K562 (cell line): ENCODE measurements around the gene EHBP1L1. TPM values are rescaled to one million over a fixed set of nuclear protein-coding genes. Genes with fewer than 3 reads are reported as not detected.

ENCODE experiments used
- FOXA1 ChIP-seq: fragments of 450-650 bp; IDR thresholded peaks from 2 replicates; pipeline ENCODE4 v1.6.1; 2016; ENCODE audit warnings: mild to moderate bottlenecking, borderline replicate concordance
- FOXK1 ChIP-seq: sonication (generic); formaldehyde crosslinking; IDR thresholded peaks from 2 replicates; pipeline ENCODE4 v1.8.0; 2022; ENCODE audit warnings: missing genetic modification reagents, mild to moderate bottlenecking, borderline replicate concordance
- IRF2 ChIP-seq: sonication (generic); formaldehyde crosslinking; IDR thresholded peaks from 2 replicates; pipeline ENCODE4 v1.8.1; 2022; ENCODE audit warnings: mild to moderate bottlenecking, missing genetic modification reagents
- KDM1A ChIP-seq, 2 experiments: fragments of 450-650 bp; IDR thresholded peaks; 2 replicates each; pipeline ENCODE4 v1.6.1; 2016; ENCODE audit warnings: mild to moderate bottlenecking in 2 of 2
- POLR2G ChIP-seq: fragments of 200-400 bp; formaldehyde crosslinking; IDR thresholded peaks from 2 replicates; pipeline ENCODE4 v1.6.1; 2017; ENCODE audit warnings: low read depth, mild to moderate bottlenecking, antibody characterized with exemption, low read length, moderate library complexity
- SMARCB1 ChIP-seq: IDR thresholded peaks from 2 replicates; pipeline ENCODE4 v1.6.1; 2011; ENCODE audit warnings: improper control_type of control experiment, low read depth; ENCODE audit not compliant: insufficient read length
- ZC3H4 ChIP-seq: sonication (generic); formaldehyde crosslinking; IDR thresholded peaks from 2 replicates; pipeline ENCODE4 v1.9.0; 2021; ENCODE audit warnings: missing genetic modification reagents, borderline replicate concordance
- ZNF121 ChIP-seq: sonication (generic); formaldehyde crosslinking; conservative IDR thresholded peaks from 2 replicates; pipeline ENCODE4 v1.8.0; 2022; ENCODE audit warnings: missing genetic modification reagents
- ZNF384 ChIP-seq: IDR thresholded peaks from 2 replicates; pipeline ENCODE4 v1.6.1; 2012; ENCODE audit warnings: low read depth, low read length, improper control_type of control experiment
- polyA plus RNA-seq, 8 experiments: library from polyadenylated mRNA; depleted of rRNA in 4 of 8; stranded (reverse) in 5 of 8; unstranded in 3 of 8; fragments of >200 nt; fragmentation: Nextera tagmentation in 2 of 8; fragmentation: Illumina TruSeq in 1 of 8; extraction: Ambion mirVana in 2 of 8; extraction: Trizol in 1 of 8; gene quantifications; 2 replicates each; pipeline versions ENCODE4 v1.2.1 to v1.2.3, GENCODE V29; 2011 to 2014; ENCODE audit warnings: inconsistent platforms in 1 of 8, missing spikeins in 1 of 8
- total RNA-seq, 7 experiments: library from RNA; depleted of rRNA in 6 of 7; stranded (reverse); fragments of >200 nt in 6 of 7; fragmentation: Illumina TruSeq in 2 of 7; extraction: Trizol in 2 of 7; gene quantifications; 2 replicates each; pipeline versions ENCODE4 v1.2.1 to v1.2.3, GENCODE V29; 2011 to 2021; ENCODE audit warnings: low replicate concordance in 1 of 7
- TF ChIP-seq, protein P1 (sequence below): fragments of 450-650 bp; IDR thresholded peaks from 2 replicates; pipeline ENCODE4 v1.7.1; 2018; ENCODE audit warnings: mild to moderate bottlenecking, low read depth; ENCODE audit not compliant: partially characterized antibody
- TF ChIP-seq, protein P2 (sequence below): fragments of 250-450 bp; sonication (Bioruptor Pico); IDR thresholded peaks from 2 replicates; pipeline ENCODE4 v1.5.1; 2021; ENCODE audit warnings: mild to moderate bottlenecking
- TF ChIP-seq, protein P3 (sequence below), 2 experiments: fragments of 450-650 bp in 1 of 2; sonication (generic) in 1 of 2; formaldehyde crosslinking; conservative IDR thresholded peaks; 2 replicates each; pipeline versions ENCODE4 v1.4.0 to v1.8.1; 2020 to 2022; ENCODE audit warnings: mild to moderate bottlenecking in 1 of 2, missing genetic modification reagents in 1 of 2

Gene EHBP1L1
- total and polyA plus RNA-seq, 9 of the 15 experiments (the other 6 are each of a cell fraction or from before 2014, with no cell fraction given): 0.03 to 87.1 (median 26.3) TPM

DNA sequence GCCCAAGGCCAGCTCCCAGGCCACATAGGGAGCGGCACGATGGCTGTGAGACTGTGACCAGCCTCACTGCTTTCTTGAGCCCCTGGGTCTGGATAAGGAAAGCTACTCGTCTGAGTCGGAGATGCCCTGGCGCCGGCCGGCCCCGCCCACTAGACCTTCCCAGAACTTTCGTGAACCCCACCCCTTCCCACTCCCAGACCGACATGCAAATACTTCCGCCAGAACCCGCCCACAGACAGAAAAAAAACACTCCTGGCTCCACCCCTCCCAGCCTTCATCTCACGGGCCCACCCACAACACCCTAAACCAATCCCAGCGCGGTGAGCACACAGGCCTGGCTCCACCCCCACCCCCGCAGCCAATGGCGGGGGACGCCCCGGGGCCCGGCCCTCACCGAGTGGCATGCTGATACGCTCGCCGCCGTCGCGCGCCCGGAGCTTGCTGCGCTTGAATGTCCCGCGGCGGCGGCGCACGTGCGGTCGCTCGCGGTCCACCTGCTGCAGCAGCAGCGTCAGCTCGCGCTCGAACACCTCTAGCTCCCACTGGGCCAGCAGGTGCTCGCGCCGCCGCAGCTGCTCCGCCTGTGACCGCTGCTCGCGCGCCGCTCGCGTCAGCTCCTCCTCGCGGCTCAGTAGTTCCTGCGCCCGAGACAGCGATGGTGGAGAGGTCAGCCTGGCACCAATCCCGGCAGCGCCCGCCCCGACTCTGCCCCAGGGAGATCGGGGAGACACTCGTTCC lies 31.2 kb downstream of the EHBP1L1 start (continued):
- TF ChIP-seq, protein P1, sequence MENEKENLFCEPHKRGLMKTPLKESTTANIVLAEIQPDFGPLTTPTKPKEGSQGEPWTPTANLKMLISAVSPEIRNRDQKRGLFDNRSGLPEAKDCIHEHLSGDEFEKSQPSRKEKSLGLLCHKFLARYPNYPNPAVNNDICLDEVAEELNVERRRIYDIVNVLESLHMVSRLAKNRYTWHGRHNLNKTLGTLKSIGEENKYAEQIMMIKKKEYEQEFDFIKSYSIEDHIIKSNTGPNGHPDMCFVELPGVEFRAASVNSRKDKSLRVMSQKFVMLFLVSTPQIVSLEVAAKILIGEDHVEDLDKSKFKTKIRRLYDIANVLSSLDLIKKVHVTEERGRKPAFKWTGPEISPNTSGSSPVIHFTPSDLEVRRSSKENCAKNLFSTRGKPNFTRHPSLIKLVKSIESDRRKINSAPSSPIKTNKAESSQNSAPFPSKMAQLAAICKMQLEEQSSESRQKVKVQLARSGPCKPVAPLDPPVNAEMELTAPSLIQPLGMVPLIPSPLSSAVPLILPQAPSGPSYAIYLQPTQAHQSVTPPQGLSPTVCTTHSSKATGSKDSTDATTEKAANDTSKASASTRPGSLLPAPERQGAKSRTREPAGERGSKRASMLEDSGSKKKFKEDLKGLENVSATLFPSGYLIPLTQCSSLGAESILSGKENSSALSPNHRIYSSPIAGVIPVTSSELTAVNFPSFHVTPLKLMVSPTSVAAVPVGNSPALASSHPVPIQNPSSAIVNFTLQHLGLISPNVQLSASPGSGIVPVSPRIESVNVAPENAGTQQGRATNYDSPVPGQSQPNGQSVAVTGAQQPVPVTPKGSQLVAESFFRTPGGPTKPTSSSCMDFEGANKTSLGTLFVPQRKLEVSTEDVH: no peak
- TF ChIP-seq ZC3H4 (CRISPR knock-in tag): no peak
- TF ChIP-seq IRF2 (CRISPR knock-in tag): no peak
- no peak for TF ChIP-seq FOXA1
- TF ChIP-seq ZNF121: no peak
- peak; percentile 84 for TF ChIP-seq ZNF384
- TF ChIP-seq POLR2G: peak; percentile 12; the same call in 1 of the 2 replicates
- no peak for TF ChIP-seq KDM1A (IDR thresholded peaks at IDR 0.05)
- TF ChIP-seq SMARCB1: no peak
- no peak for TF ChIP-seq FOXK1 (CRISPR knock-in tag)
- TF ChIP-seq, protein P2, sequence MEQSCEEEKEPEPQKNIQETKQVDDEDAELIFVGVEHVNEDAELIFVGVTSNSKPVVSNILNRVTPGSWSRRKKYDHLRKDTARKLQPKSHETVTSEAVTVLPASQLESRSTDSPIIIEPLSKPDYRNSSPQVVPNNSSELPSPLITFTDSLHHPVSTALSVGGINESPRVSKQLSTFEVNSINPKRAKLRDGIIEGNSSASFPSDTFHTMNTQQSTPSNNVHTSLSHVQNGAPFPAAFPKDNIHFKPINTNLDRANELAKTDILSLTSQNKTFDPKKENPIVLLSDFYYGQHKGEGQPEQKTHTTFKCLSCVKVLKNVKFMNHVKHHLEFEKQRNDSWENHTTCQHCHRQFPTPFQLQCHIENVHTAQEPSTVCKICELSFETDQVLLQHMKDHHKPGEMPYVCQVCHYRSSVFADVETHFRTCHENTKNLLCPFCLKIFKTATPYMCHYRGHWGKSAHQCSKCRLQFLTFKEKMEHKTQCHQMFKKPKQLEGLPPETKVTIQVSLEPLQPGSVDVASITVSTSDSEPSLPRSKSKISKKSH (CRISPR knock-in tag): no peak
- TF ChIP-seq, protein P3, sequence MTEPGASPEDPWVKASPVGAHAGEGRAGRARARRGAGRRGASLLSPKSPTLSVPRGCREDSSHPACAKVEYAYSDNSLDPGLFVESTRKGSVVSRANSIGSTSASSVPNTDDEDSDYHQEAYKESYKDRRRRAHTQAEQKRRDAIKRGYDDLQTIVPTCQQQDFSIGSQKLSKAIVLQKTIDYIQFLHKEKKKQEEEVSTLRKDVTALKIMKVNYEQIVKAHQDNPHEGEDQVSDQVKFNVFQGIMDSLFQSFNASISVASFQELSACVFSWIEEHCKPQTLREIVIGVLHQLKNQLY (CRISPR knock-in tag; conservative IDR thresholded peaks at IDR 0.05): no peak
